ENCODE data around the gene PSMG2. TPM values are rescaled to one million over a fixed set of nuclear protein-coding genes. Genes with fewer than 3 reads are reported as not detected.
"Not testable (repeated sequence)": the region's sequence is repeated elsewhere in the genome, so short reads cannot be mapped to it uniquely, and the experiment has no call there.

Gene PSMG2
- total and polyA plus RNA-seq, 11 donors = 35.8 to 65.7 (median 44.9) TPM

DNA sequence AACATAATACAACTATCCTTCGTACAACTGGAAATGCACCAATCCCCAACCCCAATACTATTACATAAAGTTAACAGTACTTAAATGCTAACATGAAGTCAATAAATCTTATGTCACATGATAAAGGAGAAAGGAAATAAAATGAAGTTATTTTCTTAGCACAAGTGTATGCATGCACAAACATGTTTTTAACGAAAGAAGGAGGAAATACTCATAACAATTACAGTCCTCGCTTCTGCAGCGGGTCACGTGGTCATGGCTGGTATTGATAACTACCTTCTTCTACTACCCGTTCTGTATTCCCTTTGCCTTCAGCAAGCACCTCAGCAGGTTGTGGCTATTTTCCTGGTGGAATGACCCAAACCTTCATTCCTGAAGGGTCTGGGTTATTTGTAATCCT is 51.7 kb downstream of the PSMG2 start:
- Histone ChIP-seq H3K27me3 (no peaks in the 10 kb centered on the region), H3K27ac (no peak overlapping the region), H3K9me3 (no peaks in the 10 kb centered on the region), H3K4me1 (no peaks in the 10 kb centered on the region), H3K4me3 (no peak overlapping the region), H3K36me3 (no peaks in the 10 kb centered on the region)
- 84 to 91% (median 91%) methylated on average over 6 of the region's 6 CpGs for WGBS, 4 donors
- TF ChIP-seq POLR2A (IDR thresholded peaks at IDR 0.05) = no peak
- TF ChIP-seq, protein P1, sequence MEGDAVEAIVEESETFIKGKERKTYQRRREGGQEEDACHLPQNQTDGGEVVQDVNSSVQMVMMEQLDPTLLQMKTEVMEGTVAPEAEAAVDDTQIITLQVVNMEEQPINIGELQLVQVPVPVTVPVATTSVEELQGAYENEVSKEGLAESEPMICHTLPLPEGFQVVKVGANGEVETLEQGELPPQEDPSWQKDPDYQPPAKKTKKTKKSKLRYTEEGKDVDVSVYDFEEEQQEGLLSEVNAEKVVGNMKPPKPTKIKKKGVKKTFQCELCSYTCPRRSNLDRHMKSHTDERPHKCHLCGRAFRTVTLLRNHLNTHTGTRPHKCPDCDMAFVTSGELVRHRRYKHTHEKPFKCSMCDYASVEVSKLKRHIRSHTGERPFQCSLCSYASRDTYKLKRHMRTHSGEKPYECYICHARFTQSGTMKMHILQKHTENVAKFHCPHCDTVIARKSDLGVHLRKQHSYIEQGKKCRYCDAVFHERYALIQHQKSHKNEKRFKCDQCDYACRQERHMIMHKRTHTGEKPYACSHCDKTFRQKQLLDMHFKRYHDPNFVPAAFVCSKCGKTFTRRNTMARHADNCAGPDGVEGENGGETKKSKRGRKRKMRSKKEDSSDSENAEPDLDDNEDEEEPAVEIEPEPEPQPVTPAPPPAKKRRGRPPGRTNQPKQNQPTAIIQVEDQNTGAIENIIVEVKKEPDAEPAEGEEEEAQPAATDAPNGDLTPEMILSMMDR (IDR thresholded peaks at IDR 0.05) = no peak
- no peak for ATAC-seq
- no peak for DNase-seq
- intact Hi-C loops (cut with DNase I) = no loop called here

DNA sequence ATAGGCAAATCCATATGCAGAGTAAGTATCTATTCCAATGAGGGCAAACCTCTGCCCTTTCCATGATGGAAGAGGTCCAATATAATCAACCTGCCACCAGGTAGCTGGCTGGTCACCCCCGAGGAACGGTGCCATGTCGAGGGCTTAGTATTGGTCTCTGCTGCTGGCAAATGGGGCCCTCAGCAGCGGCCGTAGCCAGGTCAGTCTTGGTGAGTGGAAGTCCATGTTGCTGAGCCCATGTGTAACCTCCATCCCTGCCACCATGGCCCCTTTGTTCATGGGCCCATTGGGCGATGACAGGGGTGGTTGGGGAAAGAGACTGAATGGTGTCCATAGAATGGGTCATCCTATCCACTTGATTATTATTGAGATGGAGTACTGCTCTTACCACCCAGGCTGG is 52.8 kb downstream of the PSMG2 start:
- WGBS, 4 donors = 92 to 98% (median 97%) methylated on average over 6 of the region's 6 CpGs
- H3K27ac ChIP-seq; H3K4me3 ChIP-seq; H3K4me1 ChIP-seq; ATAC-seq; H3K9me3 ChIP-seq; H3K36me3 ChIP-seq; H3K27me3 ChIP-seq; DNase-seq; intact Hi-C loops (cut with DNase I): not testable (repeated sequence)

DNA sequence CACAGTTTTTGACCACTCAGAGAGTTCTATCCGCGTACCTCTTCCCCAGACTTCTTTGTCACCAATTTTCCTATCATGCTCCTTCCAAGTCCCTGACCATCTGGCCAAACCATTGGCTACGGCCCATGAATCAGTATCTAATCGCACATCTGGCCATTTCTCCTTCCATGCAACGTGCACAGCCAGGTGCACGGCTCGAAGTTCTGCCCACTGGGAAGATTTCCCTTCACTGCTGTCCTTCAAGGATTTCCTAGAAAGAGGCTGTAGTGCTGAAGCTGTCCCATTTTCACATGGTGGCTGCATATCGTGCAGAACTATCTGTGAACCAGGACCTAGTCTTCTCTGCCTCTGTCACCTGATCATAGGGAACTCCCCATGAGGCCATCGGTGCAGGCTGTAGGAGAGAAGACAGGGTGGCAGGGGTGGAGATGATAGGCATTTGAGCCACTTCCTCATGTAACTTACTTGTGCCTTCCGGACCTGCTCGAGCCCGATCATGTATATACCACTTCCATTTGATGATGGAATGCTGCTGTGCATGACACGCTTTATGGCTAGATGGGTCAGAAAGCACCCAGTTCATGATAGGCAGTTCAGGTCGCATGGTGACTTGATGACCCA is 53.9 kb downstream of the PSMG2 start:
- DNase-seq; H3K27me3 ChIP-seq; H3K27ac ChIP-seq; H3K4me3 ChIP-seq; H3K9me3 ChIP-seq; intact Hi-C loops (cut with DNase I); ATAC-seq; H3K36me3 ChIP-seq; H3K4me1 ChIP-seq: not testable (repeated sequence)
- 87 to 92% (median 91%) methylated on average over 14 of the region's 14 CpGs for WGBS, 4 donors

DNA sequence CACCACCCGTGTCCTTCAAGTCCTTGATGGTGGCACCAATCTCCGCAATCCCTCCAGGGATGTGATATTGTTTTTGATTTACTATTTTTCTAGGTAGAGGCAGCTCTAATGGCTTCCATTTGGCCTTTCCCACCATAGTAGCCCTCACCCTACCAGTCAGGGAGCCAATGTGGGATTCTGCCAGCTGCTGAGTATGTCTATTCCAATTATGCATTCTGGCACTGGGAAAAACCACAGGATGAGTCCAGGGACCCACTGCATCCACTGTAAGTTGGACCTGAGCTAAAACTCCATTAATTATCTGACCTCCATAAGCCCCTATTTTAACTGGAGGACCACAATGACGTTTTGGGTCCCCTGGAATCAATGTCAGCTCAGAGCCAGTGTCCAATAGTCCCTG is 55.7 kb downstream of the PSMG2 start:
- not testable (repeated sequence) for ATAC-seq

DNA sequence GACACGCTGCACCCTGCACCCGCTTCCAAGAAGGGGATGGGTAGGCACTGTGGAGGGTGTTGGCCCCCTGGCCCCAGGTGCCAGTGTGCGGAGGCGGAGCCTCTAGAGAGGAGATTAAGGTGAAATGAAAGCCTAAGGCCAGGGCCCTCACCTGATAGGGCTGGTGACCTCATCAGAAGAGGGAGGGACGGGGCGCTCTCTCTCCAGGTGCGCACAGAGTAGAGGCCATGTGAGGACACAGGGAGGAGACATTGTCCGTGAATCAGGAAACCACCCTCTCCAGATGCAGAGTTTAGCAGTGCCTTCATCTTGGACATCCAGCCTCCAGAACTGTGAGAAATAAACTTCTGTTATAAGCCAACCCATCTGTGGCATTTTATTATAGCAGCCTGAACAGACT is 62.3 kb downstream of the PSMG2 start:
- TF ChIP-seq, protein P1 (IDR thresholded peaks at IDR 0.05) = no peak
- no peak for TF ChIP-seq POLR2A (IDR thresholded peaks at IDR 0.05)
- ATAC-seq (peak in 1 of 4 donors; percentile 30), DNase-seq (no peak)
- Histone ChIP-seq H3K4me3 (no peak overlapping the region), H3K27me3 (no peaks in the 10 kb centered on the region), H3K4me1 (peaks cover 0 to 3% (median 0%) of the 10 kb centered on the region in 12 donors), H3K36me3 (no peaks in the 10 kb centered on the region), H3K27ac (no peak overlapping the region), H3K9me3 (no peaks in the 10 kb centered on the region)
- intact Hi-C loops (cut with DNase I) = loop anchor here in 1 of 10 donors (10.0 kb wide), 1 partner anchor 390 kb away; no protein-coding TSS in a partner anchor
- 74 to 89% (median 82%) methylated on average over 8 of the region's 8 CpGs for WGBS, 4 donors

More for the DNA sequence above, 55.7 kb downstream of the PSMG2 start:
- H3K4me3 ChIP-seq; H3K36me3 ChIP-seq; intact Hi-C loops (cut with DNase I); DNase-seq; H3K27me3 ChIP-seq; H3K4me1 ChIP-seq; H3K9me3 ChIP-seq; H3K27ac ChIP-seq: not testable (repeated sequence)
- 69 to 90% (median 80%) methylated on average over 3 of the region's 3 CpGs for WGBS, 4 donors

DNA sequence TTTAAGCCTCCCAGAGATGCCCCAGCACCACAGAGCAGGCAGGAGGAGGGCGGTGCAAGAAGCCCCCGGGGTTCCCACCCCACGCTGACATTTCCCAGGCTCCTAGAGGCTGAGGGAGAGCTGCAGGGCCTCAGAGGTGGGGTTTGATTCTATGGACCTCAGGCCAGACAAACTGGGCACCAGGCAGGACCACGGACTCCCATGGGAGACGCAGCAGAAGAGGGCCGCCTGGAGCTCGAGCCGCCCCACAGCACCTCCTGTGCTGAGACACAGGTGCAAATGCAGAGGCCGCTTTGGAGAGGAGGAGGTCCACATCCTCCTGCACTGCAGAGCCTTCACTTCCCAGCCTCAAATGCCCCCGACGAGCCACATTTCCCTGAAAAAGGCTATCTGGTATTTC is 62.7 kb downstream of the PSMG2 start:
- 86 to 93% (median 87%) methylated on average over 9 to 11 of the region's 11 CpGs for WGBS, 4 donors
- H3K27ac ChIP-seq = no peak overlapping the region
- TF ChIP-seq, protein P1 (IDR thresholded peaks at IDR 0.05) = no peak
- TF ChIP-seq POLR2A (IDR thresholded peaks at IDR 0.05) = no peak
- no peaks in the 10 kb centered on the region for H3K36me3 ChIP-seq
- peaks cover 0 to 3% (median 0%) of the 10 kb centered on the region in 12 donors for H3K4me1 ChIP-seq
- no peaks in the 10 kb centered on the region for H3K9me3 ChIP-seq
- ATAC-seq (no peak), DNase-seq (no peak)
- intact Hi-C loops (cut with DNase I) = loop anchor here in 1 of 10 donors (10.0 kb wide), 1 partner anchor 389 kb away; no protein-coding TSS in a partner anchor
- no peaks in the 10 kb centered on the region for H3K27me3 ChIP-seq
- H3K4me3 ChIP-seq = no peak overlapping the region

Measured in heart left ventricle (tissue), 16 donors.